Measurements from ENCODE around the gene COG6.

COG6 gene

GRCh38 chr13:39770221-39771090, 115.0 kb downstream of the COG6 start:
- DNase-seq (ENCODE audit: low read depth) = no peak

GRCh38 chr13:39773833-39774232, 118.4 kb downstream of the COG6 start:
- DNase-seq (ENCODE audit: low read depth) = no peak

GRCh38 chr13:39776439-39776838, 121.0 kb downstream of the COG6 start:
- no peak for DNase-seq (ENCODE audit: low read depth)

GRCh38 chr13:39777021-39777420, 121.6 kb downstream of the COG6 start:
- no peak for DNase-seq (ENCODE audit: low read depth)

GRCh38 chr13:39777527-39778061, 122.1 kb downstream of the COG6 start:
- DNase-seq (ENCODE audit: low read depth) = no peak

- DNase-seq (ENCODE audit: low read depth) = no peak
Observed at GRCh38 chr13:39779337-39780265, 124.1 kb downstream of the COG6 start.

GRCh38 chr13:39780711-39781110, 125.2 kb downstream of the COG6 start:
- no peak for DNase-seq (ENCODE audit: low read depth)

- DNase-seq (ENCODE audit: low read depth) = no peak
Observed at GRCh38 chr13:39781381-39781780, 125.9 kb downstream of the COG6 start.

GRCh38 chr13:39783051-39783450, 127.6 kb downstream of the COG6 start:
- no peak for DNase-seq (ENCODE audit: low read depth)

- DNase-seq (ENCODE audit: low read depth) = no peak
Observed at GRCh38 chr13:39784347-39784746, 128.9 kb downstream of the COG6 start.

GRCh38 chr13:39786091-39786490, 130.6 kb downstream of the COG6 start:
- no peak for DNase-seq (ENCODE audit: low read depth)

GRCh38 chr13:39787086-39787487, 131.6 kb downstream of the COG6 start:
- DNase-seq (ENCODE audit: low read depth) = no peak

GRCh38 chr13:39788102-39788501, 132.6 kb downstream of the COG6 start:
- no peak for DNase-seq (ENCODE audit: low read depth)

- DNase-seq (ENCODE audit: low read depth) = no peak
Observed at GRCh38 chr13:39789451-39789850, 134.0 kb downstream of the COG6 start.
